ENCODE data around the gene SLC1A6.
"Not testable (repeated sequence)": the region's sequence is repeated elsewhere in the genome, so short reads cannot be mapped to it uniquely, and the experiment has no call there.

The SLC1A6 gene

DNA sequence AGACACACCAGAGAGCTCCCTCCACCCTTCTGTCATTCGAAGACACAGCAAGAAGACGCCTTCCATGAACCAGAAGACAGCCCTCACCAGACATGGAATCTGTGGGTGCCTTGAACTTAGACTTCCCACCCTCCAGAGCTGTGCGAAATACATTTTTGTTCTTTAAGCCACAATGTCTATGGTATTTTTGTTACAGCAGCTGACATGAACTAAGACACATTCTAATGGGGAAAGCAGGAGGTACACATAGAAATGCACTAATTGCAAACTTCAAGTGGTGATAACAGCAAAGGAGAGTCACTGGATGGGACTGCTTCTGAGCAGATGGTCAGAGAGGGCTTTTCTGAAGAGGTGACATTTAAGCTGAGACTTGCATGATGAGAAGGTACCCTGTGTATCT, 22.2 kb downstream of the SLC1A6 start:
- no peak for DNase-seq (ENCODE audit: low read depth)

GRCh38 chr19:14954071-14954655, 25.5 kb downstream of the SLC1A6 start:
- DNase-seq (ENCODE audit: low read depth) = no peak

GRCh38 chr19:14952767-14953166, 26.9 kb downstream of the SLC1A6 start:
- no peak for DNase-seq (ENCODE audit: low read depth)

DNA sequence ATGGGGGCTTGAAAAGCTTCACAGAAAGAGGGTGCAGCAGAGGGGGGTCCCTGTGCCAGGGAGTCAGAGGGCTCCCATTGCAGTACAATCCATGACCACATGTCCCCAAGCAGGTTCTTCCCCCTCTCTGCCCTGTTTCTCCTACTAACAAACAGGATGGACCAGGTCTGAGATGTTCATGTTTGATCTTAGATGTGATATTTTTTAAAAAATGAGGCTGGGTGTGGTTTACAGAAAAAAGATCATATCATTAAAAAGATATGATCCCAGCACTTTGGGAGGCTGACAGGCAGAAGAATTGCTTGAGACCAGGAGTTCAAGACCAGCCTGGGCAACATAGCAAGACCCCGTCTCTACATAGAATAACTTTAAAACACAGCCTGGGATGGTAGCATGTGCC, 29.2 kb downstream of the SLC1A6 start:
- no peak for DNase-seq (ENCODE audit: low read depth)

GRCh38 chr19:14949876-14950275, 29.8 kb downstream of the SLC1A6 start:
- DNase-seq (ENCODE audit: low read depth) = no peak

DNA sequence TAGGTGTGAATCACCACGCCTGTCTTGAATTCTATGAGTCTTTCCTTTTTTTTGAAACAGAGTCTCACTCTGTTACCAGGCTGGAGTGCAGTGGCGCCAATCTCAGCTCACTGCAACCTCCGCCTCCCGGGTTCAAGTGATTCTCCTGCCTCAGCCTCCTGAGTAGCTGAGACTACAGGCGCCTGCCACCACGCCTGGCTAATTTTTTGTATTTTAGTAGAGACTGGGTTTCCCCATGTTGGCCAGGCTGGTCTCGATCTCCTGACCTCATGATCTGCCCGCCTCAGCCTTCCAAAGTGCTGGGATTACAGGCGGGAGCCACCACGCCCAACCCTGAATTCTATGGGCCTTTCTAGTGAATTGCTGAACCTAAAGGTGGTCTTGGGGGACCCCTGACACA, 30.3 kb downstream of the SLC1A6 start:
- not testable (repeated sequence) for DNase-seq (ENCODE audit: low read depth)

- no peak for DNase-seq (ENCODE audit: low read depth)
Measured at GRCh38 chr19:14944456-14944855, 35.2 kb downstream of the SLC1A6 start.

GRCh38 chr19:14943601-14944000, 36.1 kb downstream of the SLC1A6 start:
- no peak for DNase-seq (ENCODE audit: low read depth)

DNA sequence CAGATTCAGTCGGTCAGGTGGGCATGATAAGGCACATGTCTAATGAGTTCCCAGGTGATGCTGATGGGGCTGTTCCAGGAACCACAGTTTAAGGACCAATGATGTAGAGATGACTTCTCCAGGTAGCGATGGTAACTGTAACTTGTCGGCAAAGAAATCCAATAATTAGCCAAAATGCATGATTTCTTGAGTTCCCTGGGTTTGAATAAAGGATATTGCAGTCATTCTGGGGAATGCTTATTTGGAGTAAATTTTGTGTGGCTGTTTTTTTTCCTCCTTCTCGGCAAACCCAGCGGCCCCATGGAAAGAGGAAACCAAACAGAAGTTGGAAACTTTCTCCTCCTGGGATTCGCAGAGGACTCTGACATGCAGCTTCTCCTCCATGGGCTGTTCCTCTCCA, 38.5 kb downstream of the SLC1A6 start, which contains the start of gene OR7C2:
OR7C2 (plus strand) TSS at position 301 of the 400 bp plus-strand sequence; CDS start at position 301, 0 bp downstream.
- DNase-seq (ENCODE audit: low read depth) = no peak

DNA sequence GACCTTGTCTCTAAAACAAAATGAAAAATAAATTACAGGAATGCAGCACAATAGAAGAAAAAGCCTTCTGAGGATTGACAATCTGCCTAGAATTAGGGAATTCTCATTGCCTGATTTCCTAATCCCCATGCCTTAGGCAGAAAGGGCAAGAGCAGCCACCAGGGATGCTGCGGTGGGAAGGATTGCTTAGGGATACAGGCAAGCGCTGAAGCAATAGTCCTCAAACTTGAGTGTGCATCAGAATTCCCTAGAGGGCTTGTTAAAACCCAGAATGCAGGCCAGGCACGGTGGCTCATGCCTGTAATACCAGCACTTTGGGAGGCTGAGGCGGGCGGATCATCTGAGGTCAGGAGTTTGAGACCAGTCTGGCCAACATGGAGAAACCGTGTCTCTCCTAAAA, 39.4 kb downstream of the SLC1A6 start:
- no peak for DNase-seq (ENCODE audit: low read depth)

GRCh38 chr19:14933506-14933905, 46.2 kb downstream of the SLC1A6 start:
- DNase-seq (ENCODE audit: low read depth) = no peak

DNA sequence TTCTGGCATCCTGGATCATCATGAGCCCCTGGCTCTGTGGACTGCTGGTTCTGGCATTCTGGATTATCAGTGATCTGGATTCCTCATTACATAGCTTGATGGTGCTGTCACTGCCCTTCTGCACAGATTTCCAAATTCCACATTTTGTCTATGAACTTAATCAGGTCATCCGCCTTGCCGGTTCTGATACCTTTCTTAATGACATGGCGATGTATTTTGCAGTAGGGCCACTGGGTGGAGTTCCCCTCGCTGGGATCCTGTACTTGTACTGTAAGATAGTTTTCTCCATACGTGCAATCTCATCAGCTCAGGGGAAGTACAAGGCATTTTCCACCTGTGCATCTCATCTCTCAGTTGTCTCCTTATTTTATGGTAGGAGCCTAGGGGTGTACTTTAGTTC, 62.8 kb downstream of the SLC1A6 start:
- no peak for DNase-seq (ENCODE audit: low read depth)

- DNase-seq (ENCODE audit: low read depth) = no peak
Measured at GRCh38 chr19:14915116-14915515, 64.5 kb downstream of the SLC1A6 start.

DNA sequence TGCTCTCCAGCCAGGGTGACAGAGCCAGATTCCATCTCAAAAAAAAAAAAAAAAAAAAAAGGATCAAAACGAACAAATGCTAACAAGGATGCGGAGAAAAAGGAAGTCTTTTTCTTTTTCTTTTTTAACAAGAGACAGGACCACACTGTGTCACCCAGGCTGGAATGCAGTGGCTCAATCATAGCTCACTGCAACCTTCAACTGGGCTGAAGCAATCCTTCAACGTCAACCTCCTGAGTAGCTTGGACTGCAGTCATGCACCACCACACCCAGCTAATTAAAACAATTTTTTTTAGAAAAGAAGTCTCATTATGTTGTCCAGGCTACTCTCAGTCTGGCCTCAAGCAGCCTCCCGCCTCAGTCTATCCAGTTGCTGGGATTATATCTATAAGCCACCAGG, 73.0 kb downstream of the SLC1A6 start:
- no peak for DNase-seq (ENCODE audit: low read depth)

DNA sequence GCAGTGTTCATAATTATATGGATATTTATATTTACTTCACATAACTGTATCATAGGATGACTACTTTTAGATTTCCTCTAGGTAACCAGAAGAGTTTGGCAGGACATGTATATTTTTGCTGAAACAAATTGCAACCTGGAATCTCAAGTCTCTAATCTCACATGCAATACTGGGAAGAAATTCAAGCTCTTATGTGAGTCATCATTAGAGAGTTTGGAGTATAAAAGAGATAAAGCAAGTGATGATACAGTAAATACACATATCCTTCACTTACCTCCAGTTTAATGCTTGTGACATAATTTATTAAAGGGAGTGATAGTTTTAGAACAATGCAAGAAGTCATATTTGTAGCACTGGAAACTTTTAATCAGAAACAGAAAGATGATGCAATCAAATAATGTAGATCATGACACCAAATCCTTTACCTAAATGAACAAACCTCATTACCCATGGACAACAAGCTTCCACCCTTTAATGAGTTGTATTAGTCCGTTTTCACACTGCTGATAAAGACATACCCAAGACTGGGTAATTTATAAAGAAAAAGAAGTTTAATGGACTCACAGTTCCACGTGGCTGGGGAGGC, 77.9 kb downstream of the SLC1A6 start:
- DNase-seq (ENCODE audit: low read depth) = no peak

Measured in stimulated activated CD8-positive, alpha-beta memory T cell treated with anti-CD3 and anti-CD28 coated beads, Interleukin-15, amount 100 ng/mL, for 24 hours (primary cell).